OCI-LY1 (cell line): Measurements from ENCODE around the gene CERK.

Source experiments
- H2AFZ ChIP-seq: fragments of 200-600 bp; sonication (generic), shearing (Covaris generic); 2 replicates; pipeline ENCODE4 v1.6.0; 2014; ENCODE audit warnings: antibody characterized with exemption, mild to moderate bottlenecking, low read length
- H3F3A ChIP-seq: fragments of 200-600 bp; sonication (generic), shearing (Covaris generic); 2 replicates; pipeline ENCODE4 v1.6.0; 2014; ENCODE audit warnings: mild to moderate bottlenecking, antibody characterized with exemption, low read length, moderate library complexity; ENCODE audit not compliant: insufficient read depth
- H3K27ac ChIP-seq: fragments of 200-600 bp; sonication (generic); 2 replicates; pipeline ENCODE4 v1.5.1; 2014; ENCODE audit warnings: low read length, mixed run types, mild to moderate bottlenecking, low read depth; ENCODE audit not compliant: poor library complexity, severe bottlenecking
- H3K27me3 ChIP-seq: fragments of 200-600 bp; sonication (generic); 2 replicates; pipeline ENCODE4 v1.6.0; 2014; ENCODE audit warnings: antibody characterized with exemption, mild to moderate bottlenecking, low read length, moderate library complexity; ENCODE audit not compliant: insufficient read depth
- H3K36me3 ChIP-seq: fragments of 200-600 bp; sonication (generic); 2 replicates; pipeline ENCODE4 v1.6.1; 2014; ENCODE audit warnings: mild to moderate bottlenecking, antibody characterized with exemption, low read length, moderate library complexity, mixed read lengths; ENCODE audit not compliant: insufficient read depth
- H3K4me1 ChIP-seq: fragments of 200-600 bp; sonication (generic); 2 replicates; pipeline ENCODE4 v1.5.1; 2014; ENCODE audit warnings: mild to moderate bottlenecking, low read length, moderate library complexity; ENCODE audit not compliant: insufficient read depth, severe bottlenecking
- H3K4me2 ChIP-seq: fragments of 200-600 bp; sonication (generic), shearing (Covaris generic); 2 replicates; pipeline ENCODE4 v1.6.1; 2014; ENCODE audit warnings: low read length
- H3K4me3 ChIP-seq: fragments of 200-600 bp; sonication (generic); 2 replicates; pipeline ENCODE4 v1.5.1; 2014; ENCODE audit warnings: low read length, low read depth, mild to moderate bottlenecking, mixed read lengths; ENCODE audit not compliant: poor library complexity, severe bottlenecking
- H3K79me2 ChIP-seq: fragments of 200-600 bp; shearing (Covaris generic); 2 replicates; pipeline ENCODE4 v1.6.1; 2016; ENCODE audit warnings: mixed run types, low read length, mixed read lengths; ENCODE audit not compliant: insufficient read depth
- H3K9ac ChIP-seq: fragments of 200-600 bp; sonication (generic), shearing (Covaris generic); 2 replicates; pipeline ENCODE4 v1.6.1; 2014; ENCODE audit warnings: mild to moderate bottlenecking, low read length, mixed read lengths
- H3K9me2 ChIP-seq: fragments of 200-600 bp; sonication (generic), shearing (Covaris generic); 2 replicates; pipeline ENCODE4 v1.6.1; 2014; ENCODE audit warnings: low read depth, mild to moderate bottlenecking, low read length, mixed read lengths
- H3K9me3 ChIP-seq: fragments of 200-600 bp; shearing (Covaris generic); 2 replicates; pipeline ENCODE4 v1.6.1; 2014; ENCODE audit warnings: low read length, mixed read lengths
- H4K20me1 ChIP-seq: fragments of 200-600 bp; sonication (generic), shearing (Covaris generic); 2 replicates; pipeline ENCODE4 v1.6.0; 2016; ENCODE audit warnings: mild to moderate bottlenecking, low read length; ENCODE audit not compliant: insufficient read depth
- EZH2 ChIP-seq: fragments of 200-600 bp; sonication (generic), shearing (Covaris generic); IDR thresholded peaks from 2 replicates; pipeline ENCODE4 v1.8.0; 2017; ENCODE audit warnings: borderline replicate concordance, mixed run types, mild to moderate bottlenecking, antibody characterized with exemption, low read length, moderate library complexity, mixed read lengths
- TF ChIP-seq, protein P1 (sequence below): fragments of 200-600 bp; sonication (generic), shearing (Covaris generic); IDR thresholded peaks from 2 replicates; pipeline ENCODE4 v1.5.1; 2017; ENCODE audit warnings: mild to moderate bottlenecking, antibody characterized with exemption, low read length, moderate library complexity, mixed read lengths

CERK gene

GRCh38 chr22:46744581-46744980 lies 6.5 kb upstream of the CERK start:
- Histone ChIP-seq H3K27me3 (no peaks in the 10 kb centered on the region), H3K27ac (no peak overlapping the region), H3K36me3 (no peaks in the 10 kb centered on the region; the same call in 1 of the 2 replicates), H3K4me1 (peaks cover 8% of the 10 kb centered on the region), H3K9me2 (no peaks in the 10 kb centered on the region), H3K9me3 (0 out of 2 replicates have a peak, but pooled peaks cover 5% of the 10 kb centered on the region), H3K79me2 (no peaks in the 10 kb centered on the region), H3F3A (no peaks in the 10 kb centered on the region), H3K9ac (no peak overlapping the region), H3K4me3 (no peak overlapping the region), H3K4me2 (no peak overlapping the region), H2AFZ (no peak overlapping the region), H4K20me1 (no peaks in the 10 kb centered on the region)
- TF ChIP-seq EZH2 = no peak
- TF ChIP-seq, protein P1, sequence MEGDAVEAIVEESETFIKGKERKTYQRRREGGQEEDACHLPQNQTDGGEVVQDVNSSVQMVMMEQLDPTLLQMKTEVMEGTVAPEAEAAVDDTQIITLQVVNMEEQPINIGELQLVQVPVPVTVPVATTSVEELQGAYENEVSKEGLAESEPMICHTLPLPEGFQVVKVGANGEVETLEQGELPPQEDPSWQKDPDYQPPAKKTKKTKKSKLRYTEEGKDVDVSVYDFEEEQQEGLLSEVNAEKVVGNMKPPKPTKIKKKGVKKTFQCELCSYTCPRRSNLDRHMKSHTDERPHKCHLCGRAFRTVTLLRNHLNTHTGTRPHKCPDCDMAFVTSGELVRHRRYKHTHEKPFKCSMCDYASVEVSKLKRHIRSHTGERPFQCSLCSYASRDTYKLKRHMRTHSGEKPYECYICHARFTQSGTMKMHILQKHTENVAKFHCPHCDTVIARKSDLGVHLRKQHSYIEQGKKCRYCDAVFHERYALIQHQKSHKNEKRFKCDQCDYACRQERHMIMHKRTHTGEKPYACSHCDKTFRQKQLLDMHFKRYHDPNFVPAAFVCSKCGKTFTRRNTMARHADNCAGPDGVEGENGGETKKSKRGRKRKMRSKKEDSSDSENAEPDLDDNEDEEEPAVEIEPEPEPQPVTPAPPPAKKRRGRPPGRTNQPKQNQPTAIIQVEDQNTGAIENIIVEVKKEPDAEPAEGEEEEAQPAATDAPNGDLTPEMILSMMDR = no peak

- no peaks in the 10 kb centered on the region for H3F3A ChIP-seq
- no peak overlapping the region for H3K4me2 ChIP-seq
- 0 out of 2 replicates have a peak, but pooled peaks cover 5% of the 10 kb centered on the region for H3K9me3 ChIP-seq
- no peaks in the 10 kb centered on the region for H4K20me1 ChIP-seq
- no peaks in the 10 kb centered on the region; the same call in 1 of the 2 replicates for H3K36me3 ChIP-seq
- no peak overlapping the region for H3K27ac ChIP-seq
- H3K4me3 ChIP-seq = no peak overlapping the region
- no peaks in the 10 kb centered on the region for H3K9me2 ChIP-seq
- no peaks in the 10 kb centered on the region for H3K27me3 ChIP-seq
- H2AFZ ChIP-seq = no peak overlapping the region
- TF ChIP-seq, protein P1 = no peak
- no peak for TF ChIP-seq EZH2
- H3K79me2 ChIP-seq = no peaks in the 10 kb centered on the region
- H3K9ac ChIP-seq = no peak overlapping the region
- H3K4me1 ChIP-seq = peaks cover 11% of the 10 kb centered on the region
These were observed 4.6 kb upstream of the CERK start for GRCh38 chr22:46742576-46743221.

GRCh38 chr22:46741974-46742519 lies 4.0 kb upstream of the CERK start:
- TF ChIP-seq EZH2 = no peak
- TF ChIP-seq, protein P1 = no peak
- H3K9me2 ChIP-seq = no peaks in the 10 kb centered on the region
- no peak overlapping the region for H3K9ac ChIP-seq
- 0 out of 2 replicates have a peak, but pooled peaks cover 5% of the 10 kb centered on the region for H3K9me3 ChIP-seq
- H3K79me2 ChIP-seq = peaks cover 5% of the 10 kb centered on the region
- H4K20me1 ChIP-seq = no peaks in the 10 kb centered on the region
- H3F3A ChIP-seq = no peaks in the 10 kb centered on the region
- H3K4me1 ChIP-seq = peaks cover 11% of the 10 kb centered on the region
- H3K4me3 ChIP-seq = no peak overlapping the region
- no peaks in the 10 kb centered on the region for H3K27me3 ChIP-seq
- no peak overlapping the region for H3K4me2 ChIP-seq
- H3K27ac ChIP-seq = no peak overlapping the region
- no peaks in the 10 kb centered on the region; the same call in 1 of the 2 replicates for H3K36me3 ChIP-seq
- no peak overlapping the region for H2AFZ ChIP-seq
